Kidney epithelial cell (primary cell): ENCODE results near the gene NFATC1. TPM values are rescaled to one million over a fixed set of nuclear protein-coding genes. Genes with fewer than 3 reads are reported as not detected.

Source experiments
- DNase-seq: peaks from one replicate; pipeline ENCODE4 v3.0.0-alpha.2; 2010; ENCODE audit warnings: low read depth
- H3K27me3 ChIP-seq: 2 replicates; pipeline ENCODE4 v1.6.0; 2011; ENCODE audit warnings: low read length; ENCODE audit not compliant: control insufficient read depth, insufficient read depth
- H3K36me3 ChIP-seq: 2 replicates; pipeline ENCODE4 v1.5.1; 2011; ENCODE audit warnings: low read length; ENCODE audit not compliant: control insufficient read depth, insufficient read depth
- H3K4me3 ChIP-seq: 2 replicates; pipeline ENCODE4 v1.5.1; 2011; ENCODE audit warnings: low read depth, mild to moderate bottlenecking, control low read depth, low read length
- total RNA-seq: library from RNA; depleted of rRNA; stranded (reverse); fragments of >200 nt; gene quantifications from 2 replicates; pipeline ENCODE4 v1.2.3, GENCODE V29; 2015
- TF ChIP-seq, protein P1 (sequence below): IDR thresholded peaks from 2 replicates; pipeline ENCODE4 v1.5.1; 2011; ENCODE audit warnings: mild to moderate bottlenecking, moderate library complexity, low read length, control low read depth, inconsistent platforms; ENCODE audit not compliant: insufficient read depth, poor library complexity, severe bottlenecking

Gene NFATC1
- total RNA-seq, 1 donor from 2014 or later: 2.7 TPM

DNA sequence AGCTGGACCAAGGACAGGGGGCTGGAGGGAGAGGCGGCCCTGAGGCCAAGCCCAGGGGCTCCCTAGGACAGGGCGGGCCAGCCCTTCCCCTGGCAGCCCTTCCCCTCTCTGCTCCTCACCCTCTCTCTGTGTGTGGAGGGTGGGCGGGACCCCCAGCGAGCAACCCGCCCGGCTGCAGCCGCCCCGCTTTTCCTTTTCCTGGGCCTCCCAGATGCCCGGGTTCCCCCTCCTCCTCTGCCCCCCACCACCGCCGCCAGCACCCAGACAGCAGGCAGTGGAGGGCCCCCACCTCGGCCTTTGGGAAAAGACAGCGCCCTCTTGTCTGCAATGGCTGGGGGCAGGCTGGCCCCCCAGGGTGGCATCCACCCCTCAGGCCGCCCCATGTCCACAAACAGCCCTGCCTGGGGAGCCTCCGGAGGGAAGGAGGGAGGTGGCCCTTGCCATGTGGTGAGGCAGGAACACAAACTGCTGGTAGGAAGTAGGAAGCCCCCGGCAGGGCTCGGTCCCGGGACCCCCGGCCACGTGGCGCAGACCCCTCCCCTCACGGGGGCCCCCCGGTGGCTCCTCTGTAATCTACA, 148.7 kb downstream of the NFATC1 start:
- DNase-seq: no peak
- H3K36me3 ChIP-seq: no peaks in the 10 kb centered on the region
- H3K4me3 ChIP-seq: no peak overlapping the region
- TF ChIP-seq, protein P1, sequence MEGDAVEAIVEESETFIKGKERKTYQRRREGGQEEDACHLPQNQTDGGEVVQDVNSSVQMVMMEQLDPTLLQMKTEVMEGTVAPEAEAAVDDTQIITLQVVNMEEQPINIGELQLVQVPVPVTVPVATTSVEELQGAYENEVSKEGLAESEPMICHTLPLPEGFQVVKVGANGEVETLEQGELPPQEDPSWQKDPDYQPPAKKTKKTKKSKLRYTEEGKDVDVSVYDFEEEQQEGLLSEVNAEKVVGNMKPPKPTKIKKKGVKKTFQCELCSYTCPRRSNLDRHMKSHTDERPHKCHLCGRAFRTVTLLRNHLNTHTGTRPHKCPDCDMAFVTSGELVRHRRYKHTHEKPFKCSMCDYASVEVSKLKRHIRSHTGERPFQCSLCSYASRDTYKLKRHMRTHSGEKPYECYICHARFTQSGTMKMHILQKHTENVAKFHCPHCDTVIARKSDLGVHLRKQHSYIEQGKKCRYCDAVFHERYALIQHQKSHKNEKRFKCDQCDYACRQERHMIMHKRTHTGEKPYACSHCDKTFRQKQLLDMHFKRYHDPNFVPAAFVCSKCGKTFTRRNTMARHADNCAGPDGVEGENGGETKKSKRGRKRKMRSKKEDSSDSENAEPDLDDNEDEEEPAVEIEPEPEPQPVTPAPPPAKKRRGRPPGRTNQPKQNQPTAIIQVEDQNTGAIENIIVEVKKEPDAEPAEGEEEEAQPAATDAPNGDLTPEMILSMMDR: no peak
- H3K27me3 ChIP-seq: peaks cover 17% of the 10 kb centered on the region

DNA sequence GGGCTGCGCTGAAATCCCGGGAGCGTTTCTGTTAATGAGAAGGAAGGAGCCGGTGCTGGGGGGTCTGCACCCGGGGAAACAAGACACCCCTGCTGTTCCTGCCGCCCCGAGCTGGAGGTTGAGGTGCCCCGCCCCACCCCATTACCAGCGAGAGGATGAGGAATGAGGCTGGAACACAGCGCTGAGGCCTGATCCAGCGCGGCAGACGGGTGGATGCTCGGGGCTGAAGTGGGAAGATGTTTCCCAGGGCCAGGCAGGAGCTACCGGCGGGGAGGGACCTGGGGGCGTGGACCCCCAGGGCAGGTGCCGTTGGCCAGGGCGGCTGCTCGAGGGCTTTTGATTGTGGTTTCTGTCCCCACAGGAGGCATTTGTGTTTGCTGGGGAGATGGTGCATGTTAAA, 149.5 kb downstream of the NFATC1 start:
- Histone ChIP-seq H3K27me3 (peaks cover 17% of the 10 kb centered on the region), H3K4me3 (no peak overlapping the region), H3K36me3 (no peaks in the 10 kb centered on the region)
- DNase-seq: no peak
- TF ChIP-seq, protein P1: no peak

DNA sequence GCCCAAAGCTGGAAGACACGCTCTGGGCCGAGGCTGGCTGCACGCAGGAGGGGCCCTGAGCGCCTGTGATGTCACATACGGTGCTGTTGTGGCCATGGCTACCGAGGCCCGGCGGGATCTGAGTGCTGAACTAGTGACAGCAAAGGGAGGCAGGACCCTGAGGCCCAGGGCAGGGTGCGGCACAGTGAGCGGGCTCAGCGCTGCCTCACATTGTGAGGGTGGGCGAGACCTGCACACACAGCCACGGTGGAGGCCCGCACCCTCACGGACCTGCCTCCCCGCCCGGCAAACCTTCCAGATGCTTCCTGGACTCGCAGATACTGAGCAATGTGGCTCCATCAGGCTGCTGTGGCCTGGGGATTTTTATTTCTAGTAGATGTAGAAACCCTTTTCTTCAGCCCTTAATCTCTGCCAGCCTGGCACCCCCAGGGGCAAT, 150.0 kb downstream of the NFATC1 start:
- H3K4me3 ChIP-seq: no peak overlapping the region
- DNase-seq: no peak
- TF ChIP-seq, protein P1: no peak
- H3K27me3 ChIP-seq: peaks cover 15% of the 10 kb centered on the region
- no peaks in the 10 kb centered on the region for H3K36me3 ChIP-seq

DNA sequence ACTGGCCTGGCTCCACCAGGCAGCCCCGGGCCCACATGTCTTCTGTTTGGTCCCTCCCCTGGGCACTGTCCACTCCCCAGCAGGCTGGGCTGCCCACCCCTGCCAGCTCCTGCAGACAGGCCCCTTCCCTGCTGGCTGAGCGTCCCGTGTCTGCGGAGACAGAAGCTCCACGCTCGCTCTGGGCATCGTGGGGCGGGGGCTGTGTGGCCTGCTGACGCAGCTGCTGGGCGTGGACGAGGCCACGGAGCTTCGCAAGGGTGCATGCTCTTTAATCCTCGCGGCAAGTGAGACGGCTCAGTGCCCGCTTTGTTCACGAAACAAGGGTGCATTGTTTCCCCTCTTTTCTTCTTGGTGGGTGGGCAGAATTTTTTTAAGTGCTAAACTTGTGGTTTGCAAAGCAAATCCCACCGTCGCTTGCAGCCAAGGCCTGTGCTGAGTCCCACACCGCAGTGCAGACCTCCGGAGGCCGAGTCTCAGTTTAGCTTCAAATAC, 151.1 kb downstream of the NFATC1 start:
- TF ChIP-seq, protein P1: no peak
- Histone ChIP-seq H3K27me3 (peaks cover 15% of the 10 kb centered on the region), H3K36me3 (no peaks in the 10 kb centered on the region), H3K4me3 (no peak overlapping the region)
- no peak for DNase-seq

DNA sequence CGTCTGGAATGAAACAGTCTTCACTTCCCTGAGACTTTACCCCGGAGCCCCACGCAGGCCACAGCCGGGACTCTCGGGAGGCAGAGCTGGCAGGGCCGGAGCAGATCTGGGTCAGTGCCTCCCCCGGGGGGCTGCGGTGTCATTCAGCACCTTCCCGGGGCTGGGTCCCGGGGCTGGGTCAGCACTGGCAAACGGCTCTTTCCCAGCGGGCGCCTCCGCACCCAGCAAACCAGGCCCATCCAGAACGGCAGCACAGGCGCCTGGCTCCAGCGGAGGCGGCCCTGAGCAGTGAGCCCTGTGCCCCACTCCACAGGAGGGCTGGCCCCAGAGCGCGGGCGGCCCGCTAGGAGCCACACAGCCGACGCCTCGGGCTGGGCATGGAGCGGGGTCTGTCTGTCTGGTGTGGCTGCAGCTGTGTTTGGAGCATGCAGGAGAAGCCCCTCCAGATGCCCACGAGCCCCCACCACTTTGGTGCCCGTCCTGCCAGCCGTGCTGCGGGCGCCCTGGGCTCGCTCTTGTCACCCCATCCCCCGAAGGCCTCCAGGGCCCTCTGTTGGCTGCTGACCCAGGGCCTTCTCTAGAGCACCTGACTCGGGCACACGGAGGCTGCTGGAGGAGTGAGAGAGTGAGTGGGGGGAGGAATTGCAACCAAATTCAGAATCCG, 151.8 kb downstream of the NFATC1 start:
- H3K27me3 ChIP-seq: peaks cover 15% of the 10 kb centered on the region
- no peak for DNase-seq
- TF ChIP-seq, protein P1: no peak
- no peak overlapping the region for H3K4me3 ChIP-seq
- no peaks in the 10 kb centered on the region for H3K36me3 ChIP-seq

DNA sequence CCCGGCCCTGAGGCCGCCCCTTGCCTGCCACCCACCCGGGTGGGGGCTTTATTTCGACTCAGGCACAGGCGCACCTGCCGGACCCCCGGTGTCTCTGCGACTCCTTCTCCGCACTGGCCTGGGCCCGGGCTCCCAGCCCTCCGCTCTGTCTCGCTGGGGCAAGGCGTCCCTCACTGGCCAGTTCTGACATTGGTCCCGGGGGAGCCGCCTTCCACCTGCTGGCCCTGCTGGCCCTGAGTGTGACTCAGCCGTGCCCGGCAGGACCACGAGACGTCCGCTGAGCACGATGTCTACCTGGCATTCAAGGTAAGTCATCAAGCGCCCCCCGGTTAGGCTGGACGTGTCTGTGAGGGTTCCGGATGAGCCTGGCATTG, 152.3 kb downstream of the NFATC1 start:
- TF ChIP-seq, protein P1: no peak
- DNase-seq: no peak
- Histone ChIP-seq H3K4me3 (no peak overlapping the region), H3K36me3 (no peaks in the 10 kb centered on the region), H3K27me3 (peaks cover 15% of the 10 kb centered on the region)
